OCI-LY1 (cell line): Measurements from ENCODE around the gene ATM.

ENCODE experiments used
- EZH2 ChIP-seq: fragments of 200-600 bp; sonication (generic), shearing (Covaris generic); IDR thresholded peaks from 2 replicates; pipeline ENCODE4 v1.8.0; 2017; ENCODE audit warnings: borderline replicate concordance, mixed run types, mild to moderate bottlenecking, antibody characterized with exemption, low read length, moderate library complexity, mixed read lengths
- TF ChIP-seq, protein P1 (sequence below): fragments of 200-600 bp; sonication (generic), shearing (Covaris generic); IDR thresholded peaks from 2 replicates; pipeline ENCODE4 v1.5.1; 2017; ENCODE audit warnings: mild to moderate bottlenecking, antibody characterized with exemption, low read length, moderate library complexity, mixed read lengths

DNA sequence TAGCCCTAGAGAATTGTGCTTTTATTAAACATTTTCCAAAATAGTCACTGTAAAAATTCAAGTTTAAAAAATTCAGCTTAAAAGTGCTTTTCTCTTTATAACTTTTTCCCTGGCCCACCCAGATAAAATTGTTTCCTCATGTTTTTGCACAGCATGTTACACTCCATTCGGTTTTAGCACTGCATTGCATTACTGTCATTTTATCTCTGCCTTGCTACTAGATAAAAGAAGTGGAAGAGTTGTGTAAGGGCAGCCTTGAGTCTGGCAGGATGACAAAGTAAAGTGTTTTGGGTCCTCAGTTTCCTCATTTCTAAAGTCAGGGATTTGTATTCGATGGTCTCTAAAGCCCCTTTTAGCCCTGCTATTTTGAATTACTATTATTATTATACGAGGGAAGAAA, 99.8 kb downstream of the ATM start:
- TF ChIP-seq, protein P1, sequence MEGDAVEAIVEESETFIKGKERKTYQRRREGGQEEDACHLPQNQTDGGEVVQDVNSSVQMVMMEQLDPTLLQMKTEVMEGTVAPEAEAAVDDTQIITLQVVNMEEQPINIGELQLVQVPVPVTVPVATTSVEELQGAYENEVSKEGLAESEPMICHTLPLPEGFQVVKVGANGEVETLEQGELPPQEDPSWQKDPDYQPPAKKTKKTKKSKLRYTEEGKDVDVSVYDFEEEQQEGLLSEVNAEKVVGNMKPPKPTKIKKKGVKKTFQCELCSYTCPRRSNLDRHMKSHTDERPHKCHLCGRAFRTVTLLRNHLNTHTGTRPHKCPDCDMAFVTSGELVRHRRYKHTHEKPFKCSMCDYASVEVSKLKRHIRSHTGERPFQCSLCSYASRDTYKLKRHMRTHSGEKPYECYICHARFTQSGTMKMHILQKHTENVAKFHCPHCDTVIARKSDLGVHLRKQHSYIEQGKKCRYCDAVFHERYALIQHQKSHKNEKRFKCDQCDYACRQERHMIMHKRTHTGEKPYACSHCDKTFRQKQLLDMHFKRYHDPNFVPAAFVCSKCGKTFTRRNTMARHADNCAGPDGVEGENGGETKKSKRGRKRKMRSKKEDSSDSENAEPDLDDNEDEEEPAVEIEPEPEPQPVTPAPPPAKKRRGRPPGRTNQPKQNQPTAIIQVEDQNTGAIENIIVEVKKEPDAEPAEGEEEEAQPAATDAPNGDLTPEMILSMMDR: no peak
- no peak for TF ChIP-seq EZH2
